NCI-H748 treated with DMSO at 0.1 percent for 48 hours (cell line): ENCODE data around the gene RGS10.
"Not testable (repeated sequence)": the region's sequence is repeated elsewhere in the genome, so short reads cannot be mapped to it uniquely, and the experiment has no call there.

ENCODE experiments used
- DNase-seq: peaks from one replicate; lab custom pipeline; 2025; lab: John Stamatoyannopoulos, UW

RGS10 gene, protein sequence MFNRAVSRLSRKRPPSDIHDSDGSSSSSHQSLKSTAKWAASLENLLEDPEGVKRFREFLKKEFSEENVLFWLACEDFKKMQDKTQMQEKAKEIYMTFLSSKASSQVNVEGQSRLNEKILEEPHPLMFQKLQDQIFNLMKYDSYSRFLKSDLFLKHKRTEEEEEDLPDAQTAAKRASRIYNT

DNA sequence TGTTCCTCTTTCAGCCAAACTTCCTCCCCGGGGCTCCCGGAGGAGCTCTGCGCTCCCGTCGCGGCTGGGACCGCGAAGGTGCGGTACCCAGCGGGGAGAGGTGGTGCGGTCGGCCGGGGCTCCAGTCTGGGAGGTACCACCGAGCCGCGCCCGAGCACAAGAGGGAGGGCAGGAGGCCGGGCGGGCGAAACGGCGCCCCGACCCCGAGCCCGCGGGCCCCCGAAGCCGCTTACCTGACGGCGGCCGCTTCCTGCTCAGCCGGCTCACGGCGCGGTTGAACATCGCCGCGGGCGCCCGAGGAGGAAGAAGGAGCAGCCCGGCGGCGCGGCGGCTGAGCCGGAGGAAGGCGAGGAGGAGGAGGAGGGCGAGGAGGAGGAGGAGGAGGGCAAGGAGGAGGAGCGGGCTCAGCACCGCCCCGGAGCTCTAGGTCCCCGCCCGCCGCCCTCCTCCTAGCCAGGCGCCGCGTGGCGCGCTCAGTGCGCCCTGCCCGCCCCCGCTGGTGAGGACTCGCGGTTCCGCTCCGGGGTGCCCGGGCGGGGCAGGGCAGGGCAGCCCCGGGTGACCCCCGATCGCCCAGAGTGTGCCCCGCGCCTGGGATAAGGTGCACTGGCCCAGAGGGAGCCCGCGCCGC lies at the start of gene RGS10:
Gene RGS10 (minus strand): TSS at position 363 of the 631 bp plus-strand sequence. CDS start 81 bp downstream, at position 282.
- DNase-seq = no peak

DNA sequence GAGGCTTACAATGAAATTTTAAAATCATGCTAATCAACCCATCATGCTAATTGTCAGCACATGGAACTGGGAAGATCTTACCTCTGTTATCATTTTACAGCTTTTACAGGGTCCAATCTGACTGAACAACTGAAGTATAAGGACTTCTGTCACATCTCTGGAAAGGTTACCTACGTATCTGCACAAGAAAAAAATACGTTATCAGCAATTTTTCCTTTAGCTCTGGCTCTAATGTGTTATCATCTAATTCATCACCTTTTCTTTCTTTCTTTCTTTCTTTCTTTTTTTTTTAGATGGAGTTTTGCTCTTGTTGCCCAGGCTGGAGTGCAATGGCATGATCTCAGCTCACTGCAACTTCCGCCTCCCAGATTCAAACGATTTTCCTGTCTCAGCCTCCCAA lies 45.6 kb upstream of the RGS10 start:
- no peak for DNase-seq

DNA sequence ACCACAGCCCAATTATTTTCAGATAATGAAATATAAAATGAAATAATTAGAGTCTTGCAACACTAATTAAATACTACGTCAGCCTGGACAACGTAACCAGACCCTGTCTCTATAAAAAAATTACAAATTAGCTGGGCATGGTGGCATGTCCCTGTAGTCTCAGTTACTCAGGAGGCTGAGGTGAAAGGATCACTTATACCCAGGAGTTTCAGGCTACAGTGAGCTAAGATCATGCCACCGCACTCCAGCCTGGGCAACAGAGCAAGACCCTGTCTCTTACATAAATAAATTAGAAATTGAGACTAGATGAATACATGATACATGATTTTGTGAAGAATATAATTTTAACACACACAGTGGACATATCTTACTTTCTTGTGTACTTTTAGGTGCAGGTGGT lies 35.8 kb upstream of the RGS10 start:
- no peak for DNase-seq

DNA sequence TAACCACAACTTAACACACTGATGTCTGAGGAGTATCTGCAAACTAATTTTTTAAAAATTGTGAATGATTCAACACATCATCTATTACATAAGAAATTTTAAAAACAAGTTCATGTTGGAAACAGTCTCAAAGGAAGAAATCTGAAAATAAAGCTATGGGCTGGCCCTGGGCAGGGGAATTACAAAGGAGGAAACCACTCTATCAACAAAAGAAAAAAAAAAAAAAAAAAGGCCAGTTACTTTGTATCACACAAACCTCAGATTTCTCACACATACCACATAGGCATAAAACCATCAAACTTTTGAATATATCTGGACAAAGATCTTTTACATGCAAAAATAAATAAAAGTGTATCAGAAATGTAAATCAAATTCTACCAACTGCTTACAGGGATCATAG lies 33.5 kb upstream of the RGS10 start:
- no peak for DNase-seq

DNA sequence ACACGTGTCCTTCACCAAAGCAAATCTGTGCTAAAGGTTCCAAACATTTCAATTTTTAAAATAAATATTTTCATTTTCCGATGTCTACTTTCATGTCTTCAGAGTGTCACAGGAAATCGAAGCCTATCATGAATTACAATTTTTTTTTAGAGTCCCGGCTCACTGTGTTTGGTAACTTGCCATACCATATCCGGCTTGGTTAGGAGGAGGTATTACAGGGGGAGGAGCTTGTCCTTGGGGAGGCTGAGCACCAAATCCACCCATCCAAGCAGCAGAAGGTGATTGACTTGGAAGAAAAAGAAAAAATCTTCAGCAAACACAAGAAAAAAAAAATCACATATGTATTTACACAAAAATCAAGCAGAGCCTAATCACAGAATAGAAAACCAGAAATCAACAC lies 33.0 kb upstream of the RGS10 start:
- DNase-seq = no peak

DNA sequence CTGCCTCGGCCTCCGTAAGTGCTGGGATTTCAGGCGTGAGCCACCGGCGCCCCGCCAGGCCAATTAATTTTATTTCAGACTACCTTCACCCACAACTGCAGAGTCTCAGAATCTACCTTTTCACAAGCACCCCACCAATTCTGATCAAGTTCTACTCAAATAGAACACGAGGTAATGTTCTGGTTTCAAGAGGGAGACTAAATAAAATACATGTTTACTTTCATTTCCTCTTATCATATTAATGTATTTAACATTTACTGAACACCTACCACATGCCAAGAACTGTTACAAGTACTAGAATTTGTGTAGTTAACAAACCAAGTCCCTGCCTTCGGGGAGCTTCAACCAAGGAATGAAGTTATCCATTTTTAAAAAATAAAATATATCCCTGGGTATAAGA lies 25.5 kb upstream of the RGS10 start:
- no peak for DNase-seq

DNA sequence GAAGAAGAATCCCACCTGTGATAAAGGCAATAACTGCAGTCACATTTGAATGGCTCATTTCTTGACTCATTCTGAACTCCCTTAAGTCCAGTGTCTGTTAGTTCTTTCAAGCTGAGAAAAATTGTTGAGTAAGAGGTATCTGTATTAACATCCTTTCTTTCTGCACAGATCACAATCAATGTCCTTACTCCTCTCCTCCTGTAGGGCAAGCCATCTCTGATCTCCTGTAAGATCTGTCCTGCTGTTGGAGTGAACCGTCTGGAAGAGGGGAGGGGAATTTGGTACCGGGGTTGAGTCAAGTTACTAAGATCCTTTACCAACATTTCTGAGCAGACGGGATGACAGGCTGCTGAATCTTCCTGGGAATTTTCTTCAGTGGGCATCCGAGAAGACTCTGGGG lies 19.6 kb upstream of the RGS10 start:
- DNase-seq = no peak

DNA sequence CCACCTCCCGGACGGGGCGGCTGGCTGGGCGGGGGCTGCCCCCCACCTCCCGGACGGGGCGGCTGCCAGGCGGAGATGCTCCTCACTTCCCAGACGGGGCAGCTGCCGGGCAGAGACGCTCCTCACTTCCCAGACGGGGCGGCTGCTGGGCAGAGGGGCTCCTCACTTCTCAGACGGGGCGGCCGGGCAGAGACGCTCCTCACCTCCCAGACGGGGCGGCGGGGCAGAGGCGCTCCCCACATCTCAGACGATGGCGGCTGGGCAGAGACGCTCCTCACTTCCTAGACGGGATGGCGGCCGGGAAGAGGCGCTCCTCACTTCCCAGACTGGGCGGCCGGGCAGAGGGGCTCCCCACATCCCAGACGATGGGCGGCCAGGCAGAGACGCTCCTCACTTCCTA lies 17.0 kb upstream of the RGS10 start:
- not testable (repeated sequence) for DNase-seq

DNA sequence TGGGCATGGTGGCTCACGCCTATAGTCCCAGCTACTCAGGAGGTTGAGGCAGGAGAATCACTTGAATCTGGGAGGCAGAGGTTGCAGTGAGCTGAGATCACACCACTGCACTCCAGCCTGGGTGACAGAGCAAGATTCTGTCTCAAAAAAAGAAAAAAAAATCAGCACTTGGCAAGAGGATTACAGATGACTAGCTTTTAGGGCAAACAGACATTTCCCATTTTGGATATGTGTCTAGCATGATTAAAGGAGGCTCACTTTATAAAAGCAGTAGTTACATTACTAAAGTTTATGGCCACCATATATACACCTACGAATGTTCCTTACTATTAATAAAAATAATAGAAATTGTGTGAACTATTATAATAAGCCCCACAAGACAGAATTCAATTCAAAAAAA lies 13.6 kb upstream of the RGS10 start:
- DNase-seq = not testable (repeated sequence)

DNA sequence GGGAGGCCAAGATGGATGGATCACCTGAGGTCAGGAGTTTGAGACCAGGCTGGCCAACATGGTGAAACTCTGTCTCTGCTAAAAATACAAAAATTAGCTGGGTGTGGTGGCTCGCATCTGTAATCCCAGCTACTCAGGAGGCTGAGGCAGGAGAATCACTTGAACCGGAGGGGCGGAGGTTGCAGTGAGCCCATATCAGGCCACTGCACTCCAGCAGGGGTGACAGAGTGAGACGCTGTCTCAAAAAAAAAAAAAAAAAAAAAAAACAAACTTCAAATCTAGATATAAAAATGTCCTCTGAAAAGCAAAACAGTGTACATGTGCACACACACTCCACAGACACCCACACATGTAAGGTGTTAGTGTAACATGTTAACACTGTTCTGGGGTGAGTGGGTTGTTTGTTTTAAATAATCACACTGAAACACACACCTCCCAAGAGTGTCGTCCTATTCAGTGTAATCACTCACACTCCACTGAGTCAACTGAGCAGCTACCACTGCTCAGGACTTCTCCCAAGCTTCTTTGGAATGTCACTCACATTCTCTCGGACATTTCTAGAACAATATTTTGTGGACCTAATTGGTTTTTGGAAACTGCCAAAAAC lies 12.8 kb upstream of the RGS10 start:
- DNase-seq = no peak

DNA sequence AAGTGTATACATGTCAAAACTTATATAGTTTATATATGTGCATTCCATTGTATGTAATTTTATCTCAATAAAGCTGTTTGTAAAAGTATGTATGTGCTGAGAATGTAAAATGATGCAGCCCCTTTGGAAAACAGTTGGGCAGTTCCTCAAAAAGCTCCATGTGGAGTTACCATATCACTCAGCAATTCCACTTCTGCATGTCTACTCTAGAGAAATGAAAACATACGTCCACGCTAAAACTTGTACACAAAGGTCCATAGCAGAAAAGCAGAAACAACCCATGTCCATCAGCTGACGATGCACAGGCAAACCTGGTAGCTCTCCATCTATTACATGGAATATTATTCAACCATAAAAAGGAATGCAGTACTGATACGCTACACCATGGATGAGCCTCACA lies 8.3 kb upstream of the RGS10 start:
- no peak for DNase-seq

DNA sequence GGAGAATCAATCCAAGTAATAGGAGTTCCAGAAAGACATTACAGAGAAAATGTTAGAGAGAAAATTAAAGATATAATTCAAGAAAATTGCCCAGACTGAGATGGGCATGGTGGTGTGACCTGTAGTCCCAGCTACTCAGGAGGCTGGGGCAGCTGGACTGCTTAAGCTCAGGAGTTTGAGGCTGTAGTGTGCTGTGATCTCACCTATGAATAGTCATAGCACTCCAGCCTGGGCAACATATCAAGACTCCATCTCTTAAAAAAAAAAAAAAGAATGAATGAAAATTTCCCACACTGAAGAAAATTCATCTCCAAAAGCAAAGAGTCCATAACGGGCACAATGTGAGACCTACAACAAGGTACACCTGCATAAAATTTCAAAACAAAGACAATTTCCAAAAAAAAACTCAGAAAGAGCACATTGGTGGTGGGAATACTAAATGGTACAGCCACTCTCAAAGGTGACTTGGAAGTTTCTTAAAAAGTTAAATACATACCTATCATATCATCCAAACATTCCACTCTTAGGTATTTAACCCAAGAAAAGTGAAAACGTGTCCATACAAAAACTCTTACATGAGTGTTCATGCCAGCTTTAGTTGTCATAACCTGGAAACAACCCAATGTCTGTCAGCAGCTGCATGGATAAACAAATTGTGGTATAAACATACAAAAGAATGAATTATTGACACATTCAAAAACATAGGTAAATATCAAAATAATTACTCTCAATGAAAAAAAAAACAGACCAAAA lies 6.9 kb upstream of the RGS10 start:
- DNase-seq = no peak

DNA sequence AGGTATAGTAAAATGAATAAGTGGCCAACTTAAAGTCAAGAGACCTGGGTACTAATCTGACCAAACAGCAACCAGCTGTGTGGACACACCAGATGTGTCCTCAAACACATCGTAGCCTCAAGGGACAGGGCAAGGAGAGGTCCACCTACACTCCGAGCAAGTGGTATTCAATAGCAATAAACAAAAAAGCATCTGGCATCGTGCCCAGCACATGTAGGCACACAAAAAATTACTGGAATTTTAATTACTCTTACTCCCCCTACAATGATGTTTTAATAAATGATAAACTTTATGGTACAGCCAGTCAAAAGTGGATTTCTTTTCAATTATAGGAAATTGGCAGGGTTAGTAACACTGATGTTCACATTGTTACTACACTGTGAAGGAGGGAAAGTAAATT lies 3.5 kb upstream of the RGS10 start:
- no peak for DNase-seq

DNA sequence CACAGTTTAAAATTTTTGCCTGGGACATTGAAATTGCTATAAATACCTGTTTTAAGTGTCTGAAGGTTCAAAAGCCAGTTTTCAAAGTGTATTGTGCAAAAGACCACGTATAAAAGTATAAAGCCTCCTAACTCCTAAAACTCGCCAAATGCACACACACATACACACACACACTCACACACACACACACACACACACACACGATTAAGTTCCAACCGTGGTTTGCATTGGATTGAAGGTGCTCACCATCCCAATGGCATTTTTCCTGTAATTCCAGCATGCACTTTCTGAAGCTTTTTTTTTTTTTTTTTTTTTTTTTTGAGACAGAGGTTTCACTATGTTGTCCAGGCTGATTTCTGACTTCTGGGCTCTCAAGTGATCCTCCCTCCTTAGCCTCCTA lies 2.8 kb upstream of the RGS10 start:
- DNase-seq = no peak

DNA sequence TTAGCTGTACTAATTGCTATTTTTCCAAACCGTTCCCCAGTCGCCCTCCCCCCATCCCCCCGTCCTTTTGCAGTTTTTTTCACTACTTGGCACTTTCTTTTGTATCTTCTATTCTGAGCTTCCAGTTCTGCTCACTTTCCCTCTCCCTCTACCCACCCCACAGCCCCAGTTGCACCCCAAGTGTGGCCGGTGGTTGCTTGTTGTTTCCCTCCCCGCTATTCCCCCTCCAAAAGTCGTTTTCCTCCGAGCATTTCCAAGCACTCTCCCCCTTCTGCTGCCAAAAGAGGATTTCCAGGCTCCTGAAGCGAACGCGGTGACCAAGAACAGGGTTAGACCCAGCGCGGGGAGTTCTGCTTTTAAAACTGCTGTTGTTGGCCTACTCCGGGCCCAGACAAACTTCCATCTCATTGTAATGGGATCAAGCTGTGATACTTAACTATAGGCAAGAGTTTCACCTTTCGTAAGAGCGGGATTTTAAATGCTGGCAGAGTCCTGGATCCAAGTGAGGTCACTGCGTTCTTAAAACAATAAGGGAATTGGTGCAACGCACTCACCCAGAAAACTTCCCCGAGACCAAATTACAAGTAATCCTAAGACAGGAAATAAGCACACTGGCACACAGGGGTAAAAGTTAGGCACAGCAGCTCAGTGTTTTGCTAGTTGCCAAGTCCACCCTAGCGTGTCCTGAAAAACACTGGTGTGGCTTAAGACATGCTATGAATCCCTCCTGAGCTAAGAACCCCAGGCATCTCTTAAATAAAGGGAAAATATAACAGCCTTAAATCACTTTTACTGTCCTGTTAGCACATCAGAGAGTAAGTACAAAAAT lies 1.5 kb upstream of the RGS10 start:
- no peak for DNase-seq

DNA sequence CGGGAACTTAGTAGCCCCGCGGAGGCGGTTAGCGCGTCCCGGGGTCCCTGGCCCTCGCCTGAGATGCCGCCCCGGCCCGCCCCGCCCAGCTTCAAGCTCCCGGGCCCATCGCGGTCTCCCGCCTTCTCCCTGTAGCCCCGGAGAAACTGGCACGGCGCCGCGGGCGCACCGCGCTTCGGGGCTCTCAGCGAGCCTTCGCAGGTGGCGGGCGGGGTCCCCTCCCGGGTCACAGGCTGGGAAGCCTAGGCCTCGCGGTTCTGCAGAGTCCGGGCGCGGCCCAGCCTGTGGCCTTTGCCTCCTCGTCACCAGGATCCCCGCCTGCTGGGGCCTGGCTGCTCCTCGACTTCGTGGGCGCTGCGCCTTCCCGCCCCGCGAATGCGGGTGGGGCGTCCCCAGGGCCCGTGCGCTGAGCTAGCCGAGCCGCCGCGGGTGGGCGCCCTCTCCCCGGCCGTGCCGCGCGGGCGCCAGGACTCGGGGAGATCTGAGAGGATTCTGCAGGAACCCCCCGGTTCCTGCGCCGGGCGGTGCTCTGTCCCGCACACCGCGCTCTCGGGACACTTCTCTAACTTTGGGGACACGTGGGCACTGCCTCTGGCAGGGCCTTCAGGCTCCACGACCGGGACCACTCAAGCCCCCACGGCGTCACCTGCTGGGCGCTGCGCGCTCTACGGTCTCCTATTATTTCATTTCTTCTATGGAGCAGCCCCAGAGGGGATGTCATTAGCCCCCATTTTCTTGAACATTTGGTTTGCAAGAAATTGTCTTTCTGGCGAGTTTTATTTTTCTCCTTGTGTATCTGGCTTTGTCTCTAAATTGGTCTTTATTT lies 682 bp upstream of the RGS10 start:
- no peak for DNase-seq

DNA sequence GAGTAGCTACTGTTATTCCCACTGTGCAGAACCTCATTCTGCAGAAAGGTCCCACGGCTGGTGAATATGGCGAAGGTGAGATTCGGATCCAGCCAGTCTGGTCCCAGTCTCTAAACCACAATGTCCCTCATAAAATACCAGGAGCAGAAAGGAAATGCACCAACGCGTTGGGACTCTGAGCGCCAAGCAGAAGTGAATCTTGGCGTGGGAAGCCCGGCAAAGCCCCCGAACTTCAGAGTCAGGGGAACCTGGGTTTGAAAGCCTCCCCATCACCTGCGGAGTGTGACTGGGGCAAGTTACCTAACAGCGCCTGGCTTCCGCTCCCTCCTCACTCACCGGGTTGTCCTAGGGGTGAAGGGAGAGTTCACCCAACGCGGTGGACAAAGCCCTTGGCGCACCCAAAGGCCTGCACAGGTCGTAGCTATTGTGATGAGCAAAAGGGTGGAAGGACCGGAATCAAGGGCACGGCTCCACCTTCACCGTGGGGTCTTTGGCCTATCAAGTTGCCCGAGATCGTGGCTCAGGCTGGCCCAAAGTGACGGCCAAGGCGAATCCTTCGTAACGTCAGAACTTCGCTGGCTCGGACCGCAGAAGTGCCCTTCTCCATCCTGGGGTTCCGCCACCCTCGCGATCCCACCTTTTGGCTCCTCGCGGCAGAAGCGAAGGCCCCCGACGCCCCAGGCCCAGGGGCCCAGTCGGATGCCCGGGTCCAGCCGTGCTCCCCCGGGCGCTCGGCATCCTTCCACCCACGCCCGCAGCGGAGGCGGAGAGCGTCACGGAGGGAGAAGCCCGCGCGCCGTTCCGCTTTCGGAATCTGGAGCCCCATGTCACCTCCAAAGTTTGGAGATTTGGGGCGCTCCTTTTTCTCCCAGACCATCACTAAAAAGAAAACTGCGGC lies 811 bp downstream of the RGS10 start:
- DNase-seq = no peak

DNA sequence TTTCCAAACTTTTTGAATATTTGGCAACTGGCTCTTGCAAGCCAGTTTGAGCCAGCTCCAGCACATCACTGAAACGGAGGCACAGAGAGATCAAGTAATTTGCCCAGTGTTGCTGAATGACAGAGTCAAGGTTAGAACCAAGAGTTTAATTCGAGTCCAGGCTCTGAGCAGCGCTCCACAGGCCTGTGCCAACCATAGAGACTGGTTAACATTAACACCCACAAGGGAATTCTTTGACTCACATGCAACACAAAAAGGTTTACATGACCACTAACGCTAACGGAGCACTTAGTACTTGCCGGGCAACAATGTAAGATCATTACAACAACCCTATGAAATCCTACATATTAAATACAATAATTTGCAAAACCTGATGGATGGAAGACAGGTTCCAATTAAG lies 1.5 kb downstream of the RGS10 start:
- no peak for DNase-seq

DNA sequence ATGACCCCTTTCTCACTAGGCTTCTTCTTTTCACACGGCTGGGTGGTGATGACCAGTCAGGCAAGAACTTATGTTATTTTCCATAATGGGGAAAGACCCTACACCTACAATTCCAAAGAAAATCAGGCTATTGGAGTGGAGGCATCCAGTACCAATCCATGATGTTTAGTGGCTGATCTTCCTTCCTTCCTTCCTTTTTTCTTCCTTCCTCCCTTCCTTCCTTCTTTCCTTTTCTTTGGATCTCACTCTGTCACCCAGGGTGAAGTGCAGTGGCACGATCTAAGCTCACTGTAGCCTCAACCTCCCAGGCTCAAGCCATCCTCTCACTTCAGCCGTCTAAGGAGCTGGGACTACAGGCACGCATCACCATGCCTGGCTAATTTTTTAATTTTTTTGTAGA lies 2.5 kb downstream of the RGS10 start:
- DNase-seq = no peak

DNA sequence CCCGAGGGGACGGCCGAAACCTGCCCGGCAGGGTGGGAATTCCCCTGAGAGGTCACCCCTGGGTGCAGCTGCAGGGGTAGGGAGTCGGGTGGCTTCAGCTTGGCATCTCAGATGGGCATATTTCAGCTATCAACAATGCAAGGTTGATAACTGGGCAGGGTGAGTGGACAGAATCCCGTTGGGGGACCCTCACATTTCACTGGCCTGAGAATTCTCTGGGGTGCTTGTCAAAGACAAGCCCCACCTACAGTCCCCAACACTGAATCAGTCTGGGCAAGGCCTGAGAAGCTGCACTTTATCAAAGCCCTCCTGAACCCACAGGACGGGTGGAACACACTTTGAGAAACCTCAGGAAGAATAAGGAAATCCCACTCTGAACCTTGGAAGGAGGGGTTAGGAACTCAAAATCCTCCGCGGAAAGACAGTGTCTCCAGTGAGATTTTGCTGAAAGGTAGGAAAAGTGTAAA lies 3.1 kb downstream of the RGS10 start:
- DNase-seq = no peak
